NCI-H1930 (cell line): ENCODE measurements around the gene FBXL7.
A peak's percentile ranks its signal among the peaks of the same experiment; 100 is the strongest.

Experiments used
- DNase-seq, 2 experiments: peaks; one replicate each; lab custom pipeline; 2025; lab: John Stamatoyannopoulos, UW

Gene FBXL7

GRCh38 chr5:15715967-15716366, 216.0 kb downstream of the FBXL7 start:
- DNase-seq, result no peak

GRCh38 chr5:15717001-15717400, 217.0 kb downstream of the FBXL7 start:
- DNase-seq, result no peak

- no peak for DNase-seq
Observed at GRCh38 chr5:15718421-15719179, 218.6 kb downstream of the FBXL7 start.

- no peak for DNase-seq
Observed at GRCh38 chr5:15719784-15720183, 219.8 kb downstream of the FBXL7 start.

GRCh38 chr5:15720515-15720914, 220.5 kb downstream of the FBXL7 start:
- no peak for DNase-seq

GRCh38 chr5:15722305-15722704, 222.3 kb downstream of the FBXL7 start:
- no peak for DNase-seq

GRCh38 chr5:15727375-15727774, 227.4 kb downstream of the FBXL7 start:
- DNase-seq, result no peak

GRCh38 chr5:15728811-15729210, 228.8 kb downstream of the FBXL7 start:
- DNase-seq, result no peak

GRCh38 chr5:15731699-15732098, 231.7 kb downstream of the FBXL7 start:
- DNase-seq, result no peak

- DNase-seq, result peak in 1 of 2 experiments; percentile 22
Observed at GRCh38 chr5:15734058-15734457, 234.1 kb downstream of the FBXL7 start.

- DNase-seq, result no peak
Observed at GRCh38 chr5:15737036-15737821, 237.2 kb downstream of the FBXL7 start.

- no peak for DNase-seq
Observed at GRCh38 chr5:15737871-15738664, 238.1 kb downstream of the FBXL7 start.

- DNase-seq, result no peak
Observed at GRCh38 chr5:15740383-15740782, 240.4 kb downstream of the FBXL7 start.

- DNase-seq, result no peak
Observed at GRCh38 chr5:15741591-15741990, 241.6 kb downstream of the FBXL7 start.

- DNase-seq, result no peak
Observed at GRCh38 chr5:15746833-15747232, 246.9 kb downstream of the FBXL7 start.

- DNase-seq, result no peak
Observed at GRCh38 chr5:15748266-15748665, 248.3 kb downstream of the FBXL7 start.

- DNase-seq, result no peak
Observed at GRCh38 chr5:15752663-15753285, 252.8 kb downstream of the FBXL7 start.

- DNase-seq, result no peak
Observed at GRCh38 chr5:15753752-15754151, 253.8 kb downstream of the FBXL7 start.

GRCh38 chr5:15757103-15757502, 257.1 kb downstream of the FBXL7 start:
- DNase-seq, result no peak

GRCh38 chr5:15757619-15758018, 257.6 kb downstream of the FBXL7 start:
- no peak for DNase-seq

- no peak for DNase-seq
Observed at GRCh38 chr5:15762668-15763067, 262.7 kb downstream of the FBXL7 start.

- DNase-seq, result no peak
Observed at GRCh38 chr5:15763754-15764153, 263.8 kb downstream of the FBXL7 start.
